Aorta (tissue), 5 donors: ENCODE data around the gene AGPAT3. TPM values are rescaled to one million over a fixed set of nuclear protein-coding genes. Genes with fewer than 3 reads are reported as not detected.

Source experiments
- ATAC-seq: fragments of 200-7000 bp; cut with Tn5 transposase; one replicate; pipeline ENCODE4 v1.9.1; 2022; ENCODE audit warnings: moderate library complexity; ENCODE audit not compliant: low FRiP score
- DNase-seq, 2 donors: peaks; one replicate each; pipeline ENCODE4 v3.0.0-alpha.2; 2020
- H3K27ac ChIP-seq, 2 donors: one replicate each; pipeline ENCODE4 v1.5.1; 2013; ENCODE audit warnings: low read length in 2 of 2, mild to moderate bottlenecking in 2 of 2, moderate library complexity in 2 of 2, control low read depth in 1 of 2, inconsistent platforms in 1 of 2, low read depth in 1 of 2
- H3K27me3 ChIP-seq, 2 donors: one replicate each; pipeline ENCODE4 v1.6.1; 2013; ENCODE audit warnings: control low read depth in 1 of 2, low read length in 1 of 2, mild to moderate bottlenecking in 1 of 2, moderate library complexity in 1 of 2; ENCODE audit not compliant: insufficient read depth in 2 of 2, control insufficient read depth in 1 of 2
- H3K36me3 ChIP-seq, 2 donors: one replicate each; pipeline ENCODE4 v1.6.1; 2013; ENCODE audit warnings: control low read depth in 1 of 2, low read length in 1 of 2, mild to moderate bottlenecking in 1 of 2; ENCODE audit not compliant: insufficient read depth in 2 of 2, control insufficient read depth in 1 of 2
- H3K4me1 ChIP-seq, 2 donors: one replicate each; pipeline ENCODE4 v1.6.1; 2013; ENCODE audit warnings: low read length in 2 of 2, control low read depth in 1 of 2, mild to moderate bottlenecking in 1 of 2, moderate library complexity in 1 of 2; ENCODE audit not compliant: insufficient read depth in 2 of 2, control insufficient read depth in 1 of 2
- H3K4me3 ChIP-seq, 2 donors: one replicate each; pipeline ENCODE4 v1.5.1; 2013; ENCODE audit warnings: low read length in 2 of 2, control low read depth in 1 of 2, mild to moderate bottlenecking in 1 of 2
- H3K9me3 ChIP-seq: one replicate; pipeline ENCODE4 v1.6.1; 2013; ENCODE audit warnings: mild to moderate bottlenecking, low read length; ENCODE audit not compliant: control insufficient read depth
- WGBS, 2 donors: extraction: QIAGEN DNeasy Blood & Tissue Kit; methylation state at CpG; one replicate each; pipeline ENCODE4 v1.1.7; 2013; 5-methylcytosine and 5-hydroxymethylcytosine counted together
- intact Hi-C, 2 donors: fragments of 100-400 bp; cut with DNase I; formaldehyde crosslinking; loops; one replicate each; pipeline versions ENCODE4 v1.14.2 to v1.15.0; 2022
- polyA plus RNA-seq, 2 donors: library from polyadenylated mRNA; stranded (reverse); fragments of 200-250 nt; gene quantifications; one replicate each; pipeline ENCODE4 v1.2.3, GENCODE V29; 2013
- total RNA-seq, 2 donors: library from RNA; stranded (reverse); fragmentation: NEBNext Ultra II Directional; extraction: Animal tissue kit (Norgen Biotek cat#: 25700); gene quantifications; one replicate each; pipeline ENCODE4 v1.2.1, GENCODE V29; 2021
- donor health status: healthy with polysubstance abuse.
- donor health status: Bipolar disorder and iron deficiency.
- donor health status: DM: no; HTN: no; CAD: no.
- donor health status: DM: no; HTN: no; CAD: no.
- donor health status: DM: yes; HTN: yes; CAD: no.

The AGPAT3 gene
- total and polyA plus RNA-seq, 4 donors, result 8.3 to 45.5 (median 23.7) TPM

DNA sequence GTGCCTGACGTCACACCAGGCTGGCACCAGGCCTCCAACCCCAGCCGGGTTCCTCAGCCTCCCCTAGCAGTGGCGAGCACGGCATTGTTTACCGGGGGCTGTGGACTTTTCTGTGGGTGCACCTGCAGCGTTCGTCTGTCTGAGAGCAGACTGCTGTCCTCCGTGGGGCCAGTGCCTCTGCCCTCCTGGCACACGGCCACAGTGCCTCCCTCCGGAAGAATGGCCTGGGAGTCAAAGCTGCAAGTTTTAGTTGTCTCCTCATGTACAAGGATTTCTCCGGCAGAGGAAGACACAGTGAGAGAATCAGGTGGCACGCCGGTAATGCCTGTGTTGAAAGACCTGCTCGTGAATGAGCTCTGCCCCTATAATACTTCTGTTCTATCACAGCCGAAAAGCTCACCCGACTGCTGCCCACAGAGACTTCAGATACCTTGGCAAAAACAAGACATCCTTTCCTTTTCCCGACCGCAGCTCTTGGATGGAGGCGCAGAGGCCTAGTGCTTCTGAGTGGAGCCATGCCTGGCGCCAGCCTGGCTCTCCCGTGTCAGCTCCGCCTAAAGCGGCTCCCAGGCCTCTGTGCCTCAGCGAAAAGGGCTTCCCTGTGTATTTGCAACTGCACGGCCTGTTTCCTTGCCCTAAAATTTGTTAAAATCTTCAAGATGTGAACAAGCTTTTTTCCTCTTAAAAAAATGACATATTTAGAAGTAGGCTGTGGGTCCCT, 71.4 kb downstream of the AGPAT3 start:
- H3K27ac ChIP-seq, result peak overlapping the region in 1 of 2 donors; percentile 25
- ATAC-seq, result no peak
- intact Hi-C loops, result no loop called here

GRCh38 chr21:43937051-43937832, 72.2 kb downstream of the AGPAT3 start:
- DNase-seq (no peak), ATAC-seq (no peak)
- WGBS, 2 donors, result 88 to 90% methylated on average over 12 of the region's 12 CpGs
- no peaks in the 10 kb centered on the region for H3K27me3 ChIP-seq
- H3K4me1 ChIP-seq, result no peaks in the 10 kb centered on the region
- H3K27ac ChIP-seq, result peak overlapping the region in 1 of 2 donors; percentile 53
- no peaks in the 10 kb centered on the region for H3K9me3 ChIP-seq
- intact Hi-C loops, result no loop called here
- H3K36me3 ChIP-seq, result no peaks in the 10 kb centered on the region
- no peak overlapping the region for H3K4me3 ChIP-seq

More for the DNA sequence above, 71.4 kb downstream of the AGPAT3 start:
- DNase-seq, result no peak
- Histone ChIP-seq H3K4me1 (no peaks in the 10 kb centered on the region), H3K36me3 (no peaks in the 10 kb centered on the region), H3K9me3 (no peaks in the 10 kb centered on the region), H3K27me3 (no peaks in the 10 kb centered on the region), H3K4me3 (no peak overlapping the region)
- 36 to 41% methylated on average over 25 of the region's 25 CpGs for WGBS, 2 donors

DNA sequence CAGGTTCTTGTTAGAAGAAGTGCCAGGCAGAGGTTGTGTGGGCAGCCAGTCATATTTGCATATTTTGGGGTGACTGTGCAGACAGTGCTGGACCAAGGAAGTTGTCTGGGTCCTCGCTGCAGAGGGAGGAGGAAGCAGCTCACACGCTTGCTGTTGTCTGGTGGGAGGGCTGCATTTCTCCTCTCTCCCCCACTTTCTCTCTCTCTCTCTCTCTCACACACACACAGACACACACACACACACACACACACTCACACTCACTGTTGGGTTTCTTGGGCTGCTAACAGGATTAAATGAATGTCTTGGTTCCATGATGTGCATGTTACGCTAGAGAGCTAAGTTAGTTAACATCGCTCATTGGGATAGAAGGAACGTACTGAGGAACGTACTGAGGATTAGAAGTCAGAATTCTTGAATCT, 72.9 kb downstream of the AGPAT3 start:
- no peaks in the 10 kb centered on the region for H3K36me3 ChIP-seq
- WGBS, 2 donors, result 93 to 95% methylated on average over 6 of the region's 6 CpGs
- H3K27ac ChIP-seq, result no peak overlapping the region
- no peak overlapping the region for H3K4me3 ChIP-seq
- no peaks in the 10 kb centered on the region for H3K9me3 ChIP-seq
- DNase-seq (no peak), ATAC-seq (no peak)
- intact Hi-C loops, result no loop called here
- no peaks in the 10 kb centered on the region for H3K27me3 ChIP-seq
- H3K4me1 ChIP-seq, result no peaks in the 10 kb centered on the region

DNA sequence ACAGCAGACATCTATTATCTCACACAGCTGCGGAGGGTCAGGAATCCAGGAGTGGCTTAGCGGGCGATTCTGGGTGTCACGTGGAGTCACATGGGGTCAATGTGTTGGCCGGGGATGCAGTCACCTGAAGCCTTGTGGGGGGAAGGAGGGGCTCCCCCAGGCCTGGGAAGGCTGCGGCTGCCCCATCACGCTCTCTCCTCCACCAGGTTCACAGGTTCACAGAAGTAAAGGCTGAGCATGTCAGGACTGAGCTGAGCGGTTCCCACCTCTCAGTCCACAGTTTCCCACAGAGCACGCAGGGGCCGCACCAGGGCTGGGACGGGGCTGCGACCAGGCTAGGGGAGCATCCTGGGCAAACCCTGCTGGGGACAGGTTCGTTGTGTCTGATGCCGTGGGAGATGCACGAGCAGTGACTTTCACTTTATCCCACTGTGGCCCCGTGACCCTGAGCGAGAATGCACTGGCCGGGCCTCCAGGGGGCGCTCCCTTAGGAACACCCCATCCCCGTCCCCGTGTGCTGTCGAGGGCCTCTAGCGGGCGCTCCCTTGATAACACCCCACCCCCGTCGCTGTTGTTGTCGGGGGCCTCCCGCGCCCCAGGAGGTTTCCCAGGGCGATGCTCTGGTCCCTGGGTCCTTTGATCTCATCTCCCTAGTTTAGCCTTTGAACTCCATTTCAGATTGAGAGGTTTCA, 73.9 kb downstream of the AGPAT3 start:
- Histone ChIP-seq H3K36me3 (no peaks in the 10 kb centered on the region), H3K4me3 (no peak overlapping the region), H3K4me1 (no peaks in the 10 kb centered on the region), H3K9me3 (no peaks in the 10 kb centered on the region), H3K27ac (no peak overlapping the region), H3K27me3 (no peaks in the 10 kb centered on the region)
- DNase-seq, result peak; percentile 88 to 89
- intact Hi-C loops, result no loop called here
- ATAC-seq, result peak; percentile 73
- 52 to 54% methylated on average over 30 of the region's 30 CpGs for WGBS, 2 donors

DNA sequence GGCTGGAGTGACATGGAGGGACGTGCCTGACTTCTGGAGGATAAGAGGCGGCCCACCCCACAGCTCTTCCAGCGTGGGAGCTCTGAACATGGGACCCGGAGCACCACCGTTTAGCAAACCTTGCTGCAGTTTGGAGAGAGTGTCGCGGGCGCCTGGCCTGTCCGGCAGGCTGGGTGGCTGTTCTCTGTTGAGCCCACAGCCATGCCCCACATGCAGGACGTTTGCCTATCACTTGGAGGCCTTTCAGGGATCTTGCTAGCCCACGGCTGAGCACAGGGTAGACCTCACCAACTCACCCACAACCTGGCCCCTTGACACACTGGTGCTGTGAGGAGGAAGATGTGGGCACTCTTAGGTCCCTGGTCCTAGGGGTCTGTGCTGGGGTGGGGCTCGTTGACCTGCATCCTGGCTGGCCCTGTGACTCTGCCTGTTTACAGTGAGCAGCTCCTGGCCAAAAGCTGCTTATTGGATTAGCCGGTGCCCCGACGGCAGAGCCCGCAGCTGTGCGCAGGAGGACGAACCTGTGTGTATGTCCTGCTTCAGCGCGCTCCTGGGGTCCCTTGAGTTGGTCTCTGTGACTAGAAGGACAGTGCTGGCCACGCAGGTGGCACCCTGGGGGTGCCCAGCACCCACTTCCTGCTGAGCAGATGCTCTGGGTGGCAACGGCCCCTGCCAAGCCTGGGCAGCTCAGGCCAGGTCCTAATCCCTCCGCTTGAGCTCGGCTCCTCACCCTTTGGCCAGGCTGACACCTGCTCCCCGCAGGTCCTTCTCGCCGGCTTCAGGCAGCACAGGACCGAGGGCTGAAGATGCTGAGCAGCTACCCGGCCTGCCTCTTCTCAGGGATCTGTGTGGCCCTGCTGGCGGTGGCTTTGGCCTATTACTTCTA, 74.7 kb downstream of the AGPAT3 start:
- H3K27me3 ChIP-seq, result no peaks in the 10 kb centered on the region
- H3K27ac ChIP-seq, result no peak overlapping the region
- no peaks in the 10 kb centered on the region for H3K9me3 ChIP-seq
- H3K4me1 ChIP-seq, result no peaks in the 10 kb centered on the region
- WGBS, 2 donors, result 84 to 85% methylated on average over 30 of the region's 30 CpGs
- DNase-seq, result no peak
- H3K4me3 ChIP-seq, result no peak overlapping the region
- intact Hi-C loops, result loop anchor here in 1 of 2 donors (10.0 kb wide), 1 partner anchor 85 kb away; no protein-coding TSS in a partner anchor
- no peak for ATAC-seq
- no peaks in the 10 kb centered on the region for H3K36me3 ChIP-seq

DNA sequence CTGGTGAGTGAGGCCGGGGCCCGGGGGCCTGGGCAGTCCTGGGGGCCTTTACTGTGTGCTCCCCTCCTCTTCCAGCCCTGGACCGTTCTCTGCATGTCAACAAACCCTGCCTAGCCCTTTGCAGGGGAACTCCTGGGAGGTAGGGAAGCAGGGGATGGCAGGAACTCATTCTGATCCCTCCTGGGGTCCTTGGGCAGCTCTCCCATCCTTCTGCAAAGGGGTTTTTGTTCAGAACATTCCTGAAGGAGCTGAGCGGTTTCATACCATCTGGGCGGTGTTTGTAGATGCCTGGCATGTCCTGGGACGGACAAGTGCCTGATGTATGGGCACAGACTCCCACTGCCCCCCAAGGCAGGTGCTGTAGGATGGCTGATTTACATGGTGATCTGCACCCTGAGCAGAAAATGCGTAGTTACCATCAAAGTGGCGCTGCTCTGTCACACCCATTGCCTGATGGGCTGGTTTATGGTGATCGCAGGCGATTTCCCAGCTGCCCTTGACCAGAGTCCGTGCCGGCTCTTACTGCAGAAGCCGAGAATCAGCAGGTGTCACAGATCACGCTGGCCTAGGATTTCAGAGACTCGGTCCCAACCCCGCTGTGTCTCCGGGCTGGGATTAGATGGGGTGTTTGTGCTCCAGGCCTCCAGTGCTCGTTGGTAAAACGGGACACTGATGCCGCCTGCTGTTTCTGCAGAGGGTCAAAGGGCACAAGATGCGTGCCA, 75.5 kb downstream of the AGPAT3 start:
- intact Hi-C loops, result loop anchor here in 1 of 2 donors (10.0 kb wide), 1 partner anchor 86 kb away; no protein-coding TSS in a partner anchor
- Histone ChIP-seq H3K9me3 (no peaks in the 10 kb centered on the region), H3K27me3 (no peaks in the 10 kb centered on the region), H3K4me3 (no peak overlapping the region), H3K27ac (no peak overlapping the region), H3K4me1 (no peaks in the 10 kb centered on the region), H3K36me3 (no peaks in the 10 kb centered on the region)
- ATAC-seq, result no peak
- no peak for DNase-seq
- WGBS, 2 donors, result 89 to 90% methylated on average over 21 of the region's 21 CpGs

DNA sequence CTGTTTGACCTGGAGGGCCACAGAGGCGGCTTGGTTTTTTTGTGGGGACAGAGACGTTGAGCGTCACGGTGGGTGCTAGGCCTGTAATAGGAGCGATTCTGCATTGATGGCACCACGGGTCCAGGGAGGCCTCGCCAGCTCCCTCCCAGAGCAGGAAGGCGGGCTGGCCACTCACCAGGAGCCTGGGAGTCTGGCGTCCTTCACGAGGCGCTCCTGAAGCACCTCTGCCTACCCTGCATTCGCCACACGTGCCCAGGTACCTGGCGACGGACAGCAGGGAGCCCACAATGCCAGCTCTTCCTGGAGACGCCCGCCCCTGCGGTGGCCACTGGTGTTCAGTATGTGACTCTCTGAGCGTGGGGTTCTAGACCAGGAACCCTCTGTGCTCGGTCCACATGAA, 77.2 kb downstream of the AGPAT3 start:
- intact Hi-C loops, result loop anchor here in 1 of 2 donors (10.0 kb wide), 1 partner anchor 87 kb away; no protein-coding TSS in a partner anchor
- no peak for DNase-seq
- Histone ChIP-seq H3K9me3 (no peaks in the 10 kb centered on the region), H3K4me3 (no peak overlapping the region), H3K36me3 (no peaks in the 10 kb centered on the region), H3K27me3 (no peaks in the 10 kb centered on the region), H3K27ac (no peak overlapping the region), H3K4me1 (no peaks in the 10 kb centered on the region)
- WGBS, 2 donors, result 94 to 95% methylated on average over 20 of the region's 20 CpGs
- ATAC-seq, result no peak
